ENCODE measurements around the gene GJB3.
"Not testable (repeated sequence)": the region's sequence is repeated elsewhere in the genome, so short reads cannot be mapped to it uniquely, and the experiment has no call there.

GJB3 gene

DNA sequence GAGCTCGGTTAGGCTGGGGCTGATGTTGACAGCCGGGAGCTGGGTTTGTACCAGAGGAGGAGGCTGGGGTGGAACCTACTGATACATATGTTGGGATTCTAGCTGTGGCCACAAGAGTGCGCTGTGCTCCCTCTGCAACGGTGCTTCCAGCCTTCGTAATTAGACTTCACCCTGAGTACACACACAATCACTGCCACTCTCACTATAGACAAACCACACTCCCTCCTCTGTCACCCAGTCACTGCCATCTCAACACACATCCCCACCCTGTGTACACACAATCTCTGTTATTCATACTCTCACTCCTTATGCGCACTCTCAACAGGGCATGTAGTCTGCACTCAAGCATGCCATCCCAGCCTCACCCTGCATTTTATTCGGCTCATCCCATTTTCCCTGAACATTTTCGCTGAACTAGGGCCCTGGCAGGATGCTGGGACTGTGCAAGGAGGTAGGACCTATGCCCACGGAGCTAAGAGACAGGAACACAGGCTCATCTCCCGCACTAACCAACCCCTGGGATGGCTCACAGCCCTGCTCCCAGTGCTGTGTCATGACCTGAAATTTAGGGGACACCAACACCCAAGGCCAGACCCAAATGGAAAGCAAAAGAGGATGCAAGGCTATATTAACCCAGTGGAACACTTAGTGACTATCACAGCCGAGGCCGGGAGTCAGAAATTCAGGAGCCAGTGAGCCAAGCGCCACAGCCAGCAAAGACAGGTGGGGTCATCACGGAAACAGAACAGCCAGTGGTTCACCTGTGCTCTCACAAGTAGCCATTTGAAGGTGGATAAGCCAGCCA, 5.7 kb downstream of the GJB3 start:
- DNase-seq: peak; percentile 67 to 79 (median 73)

DNA sequence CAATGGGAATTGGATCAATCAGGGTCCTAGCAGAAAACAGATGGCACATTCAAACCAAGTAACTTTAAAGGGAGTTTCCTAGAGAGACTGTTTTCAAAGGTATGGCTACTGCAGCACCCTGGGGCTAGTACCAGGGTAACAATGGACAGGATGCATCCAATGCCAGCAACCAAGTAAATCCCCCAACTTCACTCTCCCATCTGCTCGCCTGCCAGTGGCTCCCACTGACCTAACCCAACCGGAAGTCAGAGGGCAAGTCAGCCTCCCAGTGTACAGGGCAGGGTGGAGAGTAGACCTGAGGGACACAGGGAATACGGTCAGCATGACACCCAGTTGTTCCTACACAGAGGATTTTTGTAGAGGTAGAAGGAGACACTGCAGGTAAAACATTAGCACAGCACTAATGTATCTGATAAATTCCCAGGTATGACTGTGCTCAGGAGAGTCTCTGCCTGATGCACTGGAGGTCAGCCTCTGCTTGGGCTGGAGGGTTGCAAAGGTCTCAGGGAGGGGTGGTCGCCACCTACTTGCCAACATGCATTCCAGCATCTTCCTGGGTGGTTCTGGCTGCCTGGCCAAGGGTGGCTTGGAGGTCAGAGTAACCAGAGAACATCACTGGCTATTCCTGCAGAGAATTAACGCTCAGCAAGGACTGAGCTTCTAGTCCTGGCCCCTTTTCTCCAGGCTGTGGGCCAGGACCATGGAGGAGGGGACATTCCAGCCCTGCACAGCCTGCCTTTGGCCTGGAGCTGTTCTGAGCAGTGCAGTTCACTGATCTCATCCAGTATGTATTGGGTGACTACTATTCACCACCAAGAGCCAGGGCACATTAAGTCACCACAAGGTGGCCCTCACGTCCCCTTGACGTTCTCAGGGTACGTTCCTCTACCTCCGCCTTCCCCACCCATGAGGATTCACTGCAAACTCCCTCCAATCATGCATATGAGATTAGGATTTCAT, 6.7 kb downstream of the GJB3 start:
- peak in 1 of 3 donors; percentile 9 for DNase-seq

DNA sequence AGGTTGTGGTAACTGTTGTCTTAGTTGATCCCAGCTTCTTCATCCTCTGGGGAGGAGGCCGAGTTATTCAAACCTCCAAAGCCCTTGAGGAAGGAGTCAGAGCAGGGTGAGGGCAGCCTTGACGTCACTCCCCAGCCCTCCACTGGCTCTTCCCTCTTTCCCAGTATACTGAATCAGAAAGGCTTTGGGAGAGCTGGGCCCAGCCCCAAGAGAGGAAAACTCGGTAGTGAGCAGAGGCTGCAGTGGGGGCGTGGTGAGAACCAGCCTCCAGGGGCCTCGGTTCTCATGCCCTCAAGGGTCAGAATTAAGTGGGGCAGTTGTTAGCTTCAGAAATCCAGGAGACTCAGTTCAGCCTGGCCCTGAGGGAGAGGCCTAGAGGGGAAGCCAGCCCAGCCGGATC, 10.0 kb downstream of the GJB3 start:
- no peak for DNase-seq

DNA sequence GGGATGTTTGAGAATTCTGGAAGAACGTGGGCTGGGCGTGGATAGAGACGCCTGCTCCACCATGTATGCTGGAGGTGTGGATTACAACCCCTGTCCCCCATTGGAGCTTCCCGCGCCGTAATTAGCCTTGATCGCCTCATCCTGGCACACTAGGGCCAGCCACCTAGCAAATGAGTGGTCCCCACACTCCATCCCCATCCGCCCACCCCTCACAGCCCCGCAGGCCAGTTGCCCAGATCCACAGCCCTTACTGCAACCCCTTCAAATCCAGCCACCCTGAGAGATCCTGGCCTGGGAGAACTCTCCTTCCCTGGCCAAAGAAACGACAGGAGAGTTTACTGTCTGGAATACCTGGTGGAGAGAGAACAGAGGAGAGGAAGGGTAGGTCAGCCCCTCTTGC, 11.4 kb downstream of the GJB3 start:
- no peak for DNase-seq

DNA sequence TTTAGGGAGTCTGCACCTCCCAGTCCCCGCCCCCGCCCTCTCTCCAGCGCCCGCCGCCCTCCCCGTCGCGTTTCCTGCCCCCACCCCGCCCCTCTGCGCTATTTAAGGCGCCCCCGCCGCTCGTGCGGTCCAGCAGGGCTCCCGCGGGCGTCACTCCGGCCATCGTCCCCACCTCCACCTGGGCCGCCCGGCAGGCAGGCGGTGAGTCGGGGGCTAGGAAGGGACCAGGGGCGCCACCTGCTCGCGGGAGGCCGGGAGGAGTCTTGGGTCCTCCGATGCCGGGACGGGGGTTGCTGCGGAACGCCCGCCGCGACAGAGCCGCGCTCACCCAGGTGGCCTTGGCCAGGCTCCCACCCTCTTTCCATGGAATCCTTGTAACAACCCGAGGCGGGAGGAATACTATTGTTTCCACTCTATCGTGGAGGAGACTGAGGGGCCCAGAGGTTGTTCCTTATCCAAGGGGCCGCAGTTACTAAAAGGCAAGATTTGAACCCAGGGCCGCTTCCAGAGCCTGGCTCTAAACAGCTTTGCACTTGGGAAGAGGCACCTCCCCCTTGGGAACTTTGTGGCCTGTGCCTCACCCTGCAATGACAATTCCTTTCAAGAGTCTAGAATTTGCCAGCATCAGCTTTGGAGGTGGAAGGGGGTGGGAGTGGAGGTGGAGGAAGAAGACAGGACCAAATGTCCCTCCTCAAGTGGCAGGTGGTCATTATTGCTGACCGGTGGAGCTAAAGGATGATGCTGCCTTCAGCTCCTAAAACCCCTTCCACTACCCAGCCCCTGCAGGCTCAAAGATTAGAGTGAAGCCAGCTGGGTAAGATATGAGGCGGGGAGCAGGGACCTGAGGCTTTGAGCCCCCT, 12.1 kb downstream of the GJB3 start, which contains the start of gene GJA4:
GJA4 (plus strand) TSS at position 132 of the 860 bp plus-strand sequence. CDS start 1,215 bp downstream, outside the sequence.
- no peak for DNase-seq

DNA sequence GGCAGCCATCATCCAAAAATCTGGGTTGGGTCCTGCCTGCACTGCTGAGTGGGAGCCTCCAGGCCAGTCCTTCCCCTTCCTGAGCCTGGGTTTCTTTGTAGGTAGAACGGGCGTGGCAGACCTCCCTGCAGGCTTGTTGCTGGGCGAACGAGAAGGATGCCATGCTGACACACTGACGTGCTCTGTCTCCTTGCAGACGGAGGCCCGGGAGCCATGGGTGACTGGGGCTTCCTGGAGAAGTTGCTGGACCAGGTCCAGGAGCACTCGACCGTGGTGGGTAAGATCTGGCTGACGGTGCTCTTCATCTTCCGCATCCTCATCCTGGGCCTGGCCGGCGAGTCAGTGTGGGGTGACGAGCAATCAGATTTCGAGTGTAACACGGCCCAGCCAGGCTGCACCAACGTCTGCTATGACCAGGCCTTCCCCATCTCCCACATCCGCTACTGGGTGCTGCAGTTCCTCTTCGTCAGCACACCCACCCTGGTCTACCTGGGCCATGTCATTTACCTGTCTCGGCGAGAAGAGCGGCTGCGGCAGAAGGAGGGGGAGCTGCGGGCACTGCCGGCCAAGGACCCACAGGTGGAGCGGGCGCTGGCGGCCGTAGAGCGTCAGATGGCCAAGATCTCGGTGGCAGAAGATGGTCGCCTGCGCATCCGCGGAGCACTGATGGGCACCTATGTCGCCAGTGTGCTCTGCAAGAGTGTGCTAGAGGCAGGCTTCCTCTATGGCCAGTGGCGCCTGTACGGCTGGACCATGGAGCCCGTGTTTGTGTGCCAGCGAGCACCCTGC, 13.2 kb downstream of the GJB3 start:
- no peak for DNase-seq

DNA sequence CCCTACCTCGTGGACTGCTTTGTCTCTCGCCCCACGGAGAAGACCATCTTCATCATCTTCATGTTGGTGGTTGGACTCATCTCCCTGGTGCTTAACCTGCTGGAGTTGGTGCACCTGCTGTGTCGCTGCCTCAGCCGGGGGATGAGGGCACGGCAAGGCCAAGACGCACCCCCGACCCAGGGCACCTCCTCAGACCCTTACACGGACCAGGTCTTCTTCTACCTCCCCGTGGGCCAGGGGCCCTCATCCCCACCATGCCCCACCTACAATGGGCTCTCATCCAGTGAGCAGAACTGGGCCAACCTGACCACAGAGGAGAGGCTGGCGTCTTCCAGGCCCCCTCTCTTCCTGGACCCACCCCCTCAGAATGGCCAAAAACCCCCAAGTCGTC, 13.8 kb downstream of the GJB3 start:
- no peak for DNase-seq

DNA sequence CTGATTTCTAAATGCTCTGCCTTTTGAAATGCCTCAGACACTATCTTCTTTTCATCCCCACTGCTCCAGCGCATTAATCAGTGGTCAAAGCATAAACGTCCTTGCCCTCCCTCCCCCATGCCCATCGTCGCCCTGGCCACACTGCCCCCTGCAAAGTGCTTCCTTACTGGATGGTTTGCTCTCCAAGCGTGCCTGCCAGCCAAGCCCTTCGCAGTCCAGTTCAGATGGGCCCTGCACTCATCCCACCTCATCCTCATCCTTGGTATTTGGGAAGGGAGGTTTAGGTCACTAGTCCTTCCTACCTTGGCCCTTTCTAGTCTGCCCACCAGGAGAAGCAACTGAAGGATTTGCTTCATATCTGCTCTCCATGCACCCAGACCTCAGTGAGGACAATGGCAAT, 14.9 kb downstream of the GJB3 start:
- no peak for DNase-seq

DNA sequence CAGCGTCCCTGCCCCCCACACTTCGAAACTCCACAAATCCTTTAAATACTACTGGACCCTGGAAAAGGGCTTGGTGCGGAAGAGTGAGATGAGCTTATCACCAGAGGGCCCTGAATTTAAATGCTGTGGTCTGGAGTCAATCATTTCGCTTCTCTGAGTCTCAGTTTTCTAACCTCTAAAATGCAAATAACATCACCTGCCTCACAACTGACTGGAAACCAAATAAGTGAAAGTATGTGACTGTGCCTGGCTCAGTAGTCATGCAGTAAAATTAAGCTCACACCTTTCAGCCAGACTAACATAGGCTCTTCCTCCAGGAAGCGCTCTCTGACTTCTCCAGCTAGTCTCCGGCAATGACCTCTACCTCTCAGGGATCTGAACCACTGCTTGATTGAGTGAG, 16.0 kb downstream of the GJB3 start:
- DNase-seq: no peak

DNA sequence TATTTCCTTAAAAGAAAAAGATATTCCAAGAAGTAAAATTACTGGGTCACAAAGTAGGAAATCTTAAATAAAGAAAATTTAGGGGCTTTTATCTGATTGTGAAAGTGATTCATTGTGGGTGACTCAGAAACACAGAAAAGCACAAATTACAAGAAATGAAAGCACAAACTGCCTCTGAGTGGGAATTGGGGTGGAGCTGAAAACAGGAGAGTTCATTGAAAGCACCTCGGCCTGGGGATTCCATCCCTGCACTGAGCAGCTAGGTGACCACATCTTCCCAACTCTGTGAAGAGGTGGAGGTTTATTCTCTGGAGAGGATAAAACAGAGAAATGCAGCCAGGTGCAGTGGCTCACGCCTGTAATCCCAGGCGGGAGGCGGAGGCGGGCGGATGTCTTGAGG, 19.2 kb downstream of the GJB3 start:
- DNase-seq: peak; percentile 46 to 75 (median 50)

DNA sequence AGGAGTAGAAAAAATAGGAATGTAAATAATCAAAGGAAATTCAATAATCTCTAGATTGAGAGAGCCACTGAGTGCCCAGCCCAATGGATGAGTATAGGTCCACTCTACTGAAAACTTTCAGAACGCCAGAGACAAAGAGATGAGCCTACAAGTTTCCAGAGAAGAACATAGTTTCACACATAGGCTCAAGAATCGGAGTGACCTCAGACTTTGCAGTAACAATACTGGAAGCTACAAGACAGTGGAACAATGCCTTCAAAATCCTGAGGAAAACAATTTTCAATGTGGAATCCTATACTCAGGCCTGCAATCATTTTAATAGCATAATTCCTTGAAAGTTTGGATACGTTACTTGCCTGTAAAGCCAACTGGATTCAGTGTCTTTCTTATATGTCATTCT, 22.8 kb downstream of the GJB3 start:
- DNase-seq: no peak

DNA sequence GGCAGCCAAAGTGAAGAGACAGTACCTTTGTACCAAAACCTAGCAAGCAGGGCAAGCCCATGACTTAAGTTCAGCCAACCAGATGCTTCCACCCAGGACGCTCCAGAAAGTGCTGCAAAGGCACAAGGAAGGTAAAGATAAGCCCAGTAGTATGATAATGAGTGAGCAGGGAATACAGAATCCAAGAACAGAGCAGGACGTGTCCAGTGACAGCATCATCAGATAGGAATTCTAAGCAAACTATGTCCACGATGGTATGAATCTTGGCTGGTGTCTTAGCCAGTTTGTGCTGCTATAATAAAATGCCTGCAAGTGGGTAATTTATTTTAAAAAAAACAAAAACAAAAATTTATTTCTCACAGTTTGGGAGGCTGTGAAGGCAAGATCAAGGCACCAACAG, 25.4 kb downstream of the GJB3 start:
- no peak for DNase-seq

DNA sequence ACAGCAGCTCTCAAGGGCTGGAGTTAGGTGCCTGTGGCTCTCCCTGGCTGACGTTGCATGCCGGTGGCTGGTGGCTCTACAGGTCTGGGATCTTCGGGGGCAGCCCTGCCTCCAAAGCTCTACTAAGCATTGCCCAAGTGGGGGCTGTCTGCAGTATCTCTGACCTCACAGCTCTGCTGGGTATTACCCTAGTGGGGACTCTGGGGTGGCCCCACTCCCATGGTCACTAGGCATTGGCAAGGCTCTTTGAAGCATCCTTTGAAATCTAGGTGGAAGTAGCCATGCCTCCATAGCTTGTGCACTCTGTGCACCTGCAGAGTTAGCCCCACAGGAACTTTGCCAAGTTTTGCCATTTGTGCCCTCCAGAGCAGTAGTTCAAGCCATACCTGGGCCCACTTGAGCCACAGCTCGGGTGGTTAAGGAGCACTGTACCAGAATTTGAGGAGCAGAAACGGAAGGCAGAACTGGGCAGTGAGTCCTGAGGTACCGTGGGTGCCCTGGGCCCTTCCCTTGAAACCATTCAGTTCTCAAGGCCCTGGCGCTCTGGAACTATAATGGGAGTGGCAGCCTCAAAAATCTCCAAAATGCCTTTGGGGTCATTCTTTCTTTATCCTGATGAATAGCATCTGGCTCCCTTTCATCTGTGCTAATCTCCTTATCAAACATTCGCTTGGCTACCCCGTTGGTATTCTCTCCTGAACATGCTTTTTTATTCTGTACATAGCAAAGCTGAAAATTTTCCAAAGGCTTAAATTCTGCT, 27.2 kb downstream of the GJB3 start:
- DNase-seq: no peak

DNA sequence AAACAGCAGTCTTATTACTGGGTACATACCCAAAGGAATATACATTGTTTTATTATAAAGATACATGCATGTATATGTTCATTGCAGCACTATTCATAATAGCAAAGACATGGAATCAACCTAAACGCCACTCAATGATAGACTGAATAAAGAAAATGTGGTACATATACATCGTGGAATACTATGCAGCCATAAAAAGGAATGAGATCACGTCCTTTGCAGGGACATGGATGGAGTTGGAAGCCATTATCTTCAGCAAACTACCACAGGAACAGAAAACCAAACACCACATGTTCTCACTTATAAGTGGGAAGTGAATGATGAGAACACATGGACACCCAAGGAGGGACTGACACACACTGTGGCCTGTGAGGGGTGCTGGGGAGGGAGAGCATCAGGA, 29.8 kb downstream of the GJB3 start:
- not testable (repeated sequence) for DNase-seq

DNA sequence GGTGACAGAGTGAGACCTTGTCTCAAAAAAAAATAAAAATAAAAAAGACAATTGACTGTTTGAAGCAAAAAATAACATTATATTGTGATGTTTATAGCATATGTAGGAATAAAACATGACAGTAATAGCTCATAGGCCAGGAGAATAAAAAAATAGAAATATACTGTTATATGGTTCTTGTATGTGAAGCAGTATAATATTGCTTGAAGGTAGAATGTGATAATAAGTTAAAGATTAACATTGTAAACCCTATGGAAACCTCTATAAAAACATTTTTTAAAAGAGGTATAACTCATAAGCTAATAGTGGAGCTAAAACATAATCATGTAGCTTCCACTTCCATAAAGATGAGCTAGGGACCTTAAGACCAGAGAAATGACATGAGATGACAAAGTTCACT, 35.3 kb downstream of the GJB3 start:
- no peak for DNase-seq

DNA sequence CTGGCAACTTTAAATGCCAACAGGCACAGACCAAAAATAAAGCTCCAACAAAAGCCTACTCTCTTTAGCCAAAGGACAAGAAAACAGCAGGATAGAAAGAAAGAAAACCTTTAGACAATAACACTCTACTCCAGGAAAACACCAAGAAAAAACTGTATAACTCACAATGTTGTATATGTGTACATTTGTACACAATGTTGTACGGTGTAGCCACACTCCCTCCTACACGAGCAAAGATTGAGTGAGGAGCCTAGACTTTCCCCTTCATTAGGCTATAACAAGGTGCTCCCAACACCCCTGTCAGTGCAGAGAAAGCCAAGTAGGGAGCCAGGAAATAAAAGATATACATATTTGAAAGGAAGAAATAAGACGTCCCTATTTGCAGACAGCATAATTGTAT, 35.8 kb downstream of the GJB3 start:
- no peak for DNase-seq

DNA sequence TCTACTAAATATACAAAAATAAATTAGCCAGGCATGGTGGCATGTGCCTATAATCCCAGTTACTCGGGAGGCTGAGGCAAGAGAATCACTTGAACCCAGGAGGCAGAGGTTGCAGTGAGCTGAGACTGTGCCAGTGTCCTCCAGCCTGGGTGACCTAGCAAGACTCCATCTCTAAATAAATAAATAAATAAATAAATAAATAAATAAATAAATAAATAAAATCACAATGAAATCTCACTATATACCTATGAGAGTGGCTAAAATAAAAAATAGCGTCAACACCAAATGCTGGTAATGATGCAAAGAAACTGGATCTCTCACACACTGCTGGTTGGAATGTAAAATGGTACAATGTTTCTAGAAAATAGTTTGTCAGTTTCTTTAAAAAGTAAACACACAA, 37.8 kb downstream of the GJB3 start:
- DNase-seq: not testable (repeated sequence)

DNA sequence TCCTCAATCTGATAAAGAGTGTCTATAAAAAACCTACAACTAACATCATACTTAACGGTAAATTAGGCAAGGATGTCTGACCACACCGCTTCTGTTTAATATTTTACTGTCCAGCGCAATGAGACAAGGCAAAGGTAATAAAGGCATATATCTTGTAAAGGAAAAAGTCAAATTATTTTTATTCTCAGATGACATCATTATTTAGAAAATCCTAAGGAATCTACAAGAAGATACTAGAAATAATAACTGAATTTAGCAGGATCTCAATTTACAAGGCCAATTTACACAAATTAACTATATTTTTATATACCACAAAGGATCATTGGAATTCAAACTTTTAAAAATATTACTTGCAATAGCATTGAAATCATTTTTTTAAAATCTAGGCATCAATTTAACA, 41.2 kb downstream of the GJB3 start:
- DNase-seq: no peak

DNA sequence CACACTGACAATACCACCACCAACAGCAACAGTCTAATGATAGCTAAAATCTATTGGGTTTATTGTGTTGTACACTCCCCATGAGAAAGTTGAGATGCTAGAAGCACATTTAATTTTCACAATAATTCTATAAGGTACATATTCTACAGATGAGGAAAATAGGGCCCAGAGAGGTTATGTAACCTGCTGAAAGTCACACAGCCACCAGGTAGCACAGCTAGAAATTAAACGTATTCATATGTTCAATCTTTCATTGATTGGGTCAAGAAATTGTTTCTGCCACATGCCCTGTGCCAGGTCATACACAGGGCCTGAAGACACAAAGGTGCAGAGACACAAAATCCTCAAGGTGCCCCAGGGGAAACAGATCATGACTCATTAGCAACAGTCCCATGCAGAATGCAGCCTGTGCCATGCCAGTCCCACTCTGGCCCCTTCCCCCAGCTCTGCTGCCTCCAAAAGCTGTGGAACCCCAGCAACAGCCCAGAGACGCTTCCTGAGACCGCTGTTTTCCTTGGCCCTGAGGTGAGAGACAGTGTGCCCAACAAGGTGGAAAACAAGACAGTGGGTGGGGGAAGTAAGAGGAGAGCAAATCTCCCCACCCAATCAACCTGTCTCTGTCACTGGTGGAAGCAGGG, 43.9 kb downstream of the GJB3 start:
- DNase-seq: no peak

DNA sequence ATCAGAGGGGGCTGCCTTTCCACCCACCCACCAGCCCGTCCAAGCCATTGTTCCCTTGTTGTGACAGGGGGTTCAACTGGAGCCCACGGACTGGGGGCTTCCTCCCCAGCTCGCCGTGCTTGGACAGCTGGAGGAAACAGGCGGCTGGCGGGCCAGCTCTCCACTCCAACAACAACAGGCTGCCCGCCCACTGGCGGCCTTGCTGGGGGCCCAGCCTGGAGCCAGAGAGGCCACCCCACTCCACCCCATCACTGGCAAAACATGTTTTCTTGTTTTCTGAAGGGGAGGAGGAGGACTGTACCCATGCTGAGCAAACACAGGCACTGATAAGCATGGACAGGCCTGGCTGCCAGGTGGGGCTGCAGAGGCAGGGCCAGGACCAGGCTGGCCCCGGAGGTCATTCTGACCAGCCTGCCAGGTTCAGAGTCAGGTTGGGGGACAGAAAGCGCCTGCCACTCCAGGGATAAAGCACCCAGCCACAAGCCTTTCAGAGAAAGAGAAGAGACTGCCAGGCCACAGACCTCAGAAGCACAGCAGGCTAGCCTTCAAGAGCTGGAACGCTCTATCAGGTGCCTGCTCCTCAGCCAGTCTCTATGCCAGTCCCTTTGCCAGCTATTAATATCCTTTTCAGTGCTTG, 44.6 kb downstream of the GJB3 start:
- no peak for DNase-seq
